ENCODE results near the gene CDH23. TPM values are rescaled to one million over a fixed set of nuclear protein-coding genes. Genes with fewer than 3 reads are reported as not detected.

Gene CDH23
- total RNA-seq, 1 experiment from 2014 or later, result 0.34 TPM

GRCh38 chr10:71692598-71693306, 296.0 kb downstream of the CDH23 start:
- Mint-ChIP-seq H3K36me3 (ENCODE audit: insufficient read depth, unreplicated experiment) (peaks cover 7% of the 10 kb centered on the region), H3K27me3 (ENCODE audit: insufficient read depth, unreplicated experiment) (no peaks in the 10 kb centered on the region), H3K9me3 (ENCODE audit: unreplicated experiment) (peaks cover 9% of the 10 kb centered on the region), H3K4me3 (ENCODE audit: unreplicated experiment) (no peak overlapping the region), H3K27ac (ENCODE audit: unreplicated experiment) (no peak overlapping the region), H3K4me1 (ENCODE audit: low read depth, unreplicated experiment) (no peaks in the 10 kb centered on the region)
- Histone ChIP-seq H3K4me1 (no peaks in the 10 kb centered on the region), H3K9me3 (no peaks in the 10 kb centered on the region), H3K27me3 (replicated peaks; ENCODE audit: control insufficient read depth, insufficient read depth, low read length) (no peaks in the 10 kb centered on the region), H3K4me3 (ENCODE audit: low read depth, low read length) (no peak overlapping the region), H3K36me3 (ENCODE audit: control insufficient read depth, insufficient read depth, low read length) (no peaks in the 10 kb centered on the region)
- ChIA-PET CTCF (interaction anchor here (1.8 kb wide), 1 partner anchor 15 kb away, joined by 4 read pairs; no protein-coding TSS in a partner anchor), POLR2A (no interaction called here)
- intact Hi-C loops (cut with micrococcal nuclease; ENCODE audit: unreplicated experiment), result no loop called here
- TF ChIP-seq CTCF (IDR thresholded peaks at IDR 0.05; ENCODE audit: insufficient read depth in 1 of 2, low read depth in 1 of 2, low read length in 1 of 2, severe bottlenecking in 1 of 2, unreplicated experiment in 1 of 2), result no peak
- BruUV-seq (replicated peaks), result no TSS peak
- DNase-seq, result no peak

GRCh38 chr10:71693377-71693776, 296.7 kb downstream of the CDH23 start:
- POLR2A ChIA-PET, result no interaction called here
- H3K27me3 Mint-ChIP-seq (ENCODE audit: insufficient read depth, unreplicated experiment), result no peaks in the 10 kb centered on the region
- CTCF ChIA-PET, result interaction anchor here (0.6 to 1.0 kb wide), 2 partner anchors 74 to 119 kb away, joined by 3 to 4 read pairs; no protein-coding TSS in a partner anchor
- Histone ChIP-seq H3K27me3 (replicated peaks; ENCODE audit: control insufficient read depth, insufficient read depth, low read length) (no peaks in the 10 kb centered on the region), H3K9me3 (no peaks in the 10 kb centered on the region), H3K36me3 (ENCODE audit: control insufficient read depth, insufficient read depth, low read length) (no peaks in the 10 kb centered on the region), H3K4me1 (no peaks in the 10 kb centered on the region), H3K4me3 (ENCODE audit: low read depth, low read length) (no peak overlapping the region)
- no TSS peak for BruUV-seq (replicated peaks)
- peaks cover 3% of the 10 kb centered on the region for H3K9me3 Mint-ChIP-seq (ENCODE audit: unreplicated experiment)
- intact Hi-C loops (cut with micrococcal nuclease; ENCODE audit: unreplicated experiment), result no loop called here
- no peak overlapping the region for H3K27ac Mint-ChIP-seq (ENCODE audit: unreplicated experiment)
- TF ChIP-seq CTCF (IDR thresholded peaks at IDR 0.05; ENCODE audit: insufficient read depth in 1 of 2, low read depth in 1 of 2, low read length in 1 of 2, severe bottlenecking in 1 of 2, unreplicated experiment in 1 of 2), result no peak
- no peak for DNase-seq
- no peaks in the 10 kb centered on the region for H3K4me1 Mint-ChIP-seq (ENCODE audit: low read depth, unreplicated experiment)
- no peak overlapping the region for H3K4me3 Mint-ChIP-seq (ENCODE audit: unreplicated experiment)
- peaks cover 1% of the 10 kb centered on the region for H3K36me3 Mint-ChIP-seq (ENCODE audit: insufficient read depth, unreplicated experiment)

- intact Hi-C loops (cut with micrococcal nuclease; ENCODE audit: unreplicated experiment), result no loop called here
- BruUV-seq (replicated peaks), result no TSS peak
- Histone ChIP-seq H3K27me3 (replicated peaks; ENCODE audit: control insufficient read depth, insufficient read depth, low read length) (no peaks in the 10 kb centered on the region), H3K36me3 (ENCODE audit: control insufficient read depth, insufficient read depth, low read length) (no peaks in the 10 kb centered on the region), H3K4me3 (ENCODE audit: low read depth, low read length) (no peak overlapping the region), H3K9me3 (no peaks in the 10 kb centered on the region), H3K4me1 (no peaks in the 10 kb centered on the region)
- Mint-ChIP-seq H3K27ac (ENCODE audit: unreplicated experiment) (no peak overlapping the region), H3K4me3 (ENCODE audit: unreplicated experiment) (no peak overlapping the region), H3K27me3 (ENCODE audit: insufficient read depth, unreplicated experiment) (no peaks in the 10 kb centered on the region), H3K36me3 (ENCODE audit: insufficient read depth, unreplicated experiment) (no peaks in the 10 kb centered on the region), H3K4me1 (ENCODE audit: low read depth, unreplicated experiment) (no peaks in the 10 kb centered on the region), H3K9me3 (ENCODE audit: unreplicated experiment) (no peaks in the 10 kb centered on the region)
- no peak for TF ChIP-seq CTCF (IDR thresholded peaks at IDR 0.05; ENCODE audit: insufficient read depth in 1 of 2, low read depth in 1 of 2, low read length in 1 of 2, severe bottlenecking in 1 of 2, unreplicated experiment in 1 of 2)
- POLR2A ChIA-PET, result no interaction called here
- CTCF ChIA-PET, result interaction anchor here (0.6 to 1.5 kb wide), 4 partner anchors 27 to 375 kb away, joined by 3 to 5 read pairs (median 4); partner anchors contain the start of gene SLC29A3
- no peak for DNase-seq
Observed at GRCh38 chr10:71694039-71694501, 297.4 kb downstream of the CDH23 start.

Data from Caco-2 (cell line).